ENCODE measurements around the gene VKORC1. TPM values are rescaled to one million over a fixed set of nuclear protein-coding genes. Genes with fewer than 3 reads are reported as not detected.
"Not testable (repeated sequence)": the region's sequence is repeated elsewhere in the genome, so short reads cannot be mapped to it uniquely, and the experiment has no call there.

Gene VKORC1
- total and polyA plus RNA-seq, 2 experiments from 2014 or later = 89.6 to 100 TPM

- not testable (repeated sequence) for H3K79me2 ChIP-seq (replicated peaks; ENCODE audit: insufficient read depth); H3K36me3 Mint-ChIP-seq (ENCODE audit: low read depth); H3K4me3 ChIP-seq; H3K9me3 Mint-ChIP-seq; H3K9me2 ChIP-seq (ENCODE audit: insufficient read depth); H3K36me3 ChIP-seq (ENCODE audit: insufficient read depth); H3K4me3 Mint-ChIP-seq; H2AFZ ChIP-seq; H3K27ac Mint-ChIP-seq; H4K20me1 ChIP-seq (replicated peaks; ENCODE audit: insufficient read depth); DNase-seq (ENCODE audit: low spot score); ATAC-seq
- Histone ChIP-seq H3K4me2 (peak overlapping the region; percentile 74), H3K4me1 (ENCODE audit: insufficient read depth) (peaks cover 20% of the 10 kb centered on the region), H3K27ac (ENCODE audit: low read depth) (peak overlapping the region; percentile 80; the same call in 1 of the 2 replicates), H3F3A (replicated peaks; ENCODE audit: low read depth) (0 out of 2 replicates have a peak, but pooled peaks cover 14% of the 10 kb centered on the region), H3K27me3 (ENCODE audit: insufficient read depth) (peaks cover 21% of the 10 kb centered on the region)
- Mint-ChIP-seq H3K27me3 (ENCODE audit: insufficient read depth, low read depth, poor library complexity) (peaks cover 40% of the 10 kb centered on the region), H3K4me1 (peaks cover 37% of the 10 kb centered on the region)
Measured at GRCh38 chr16:31141071-31141469, 46.5 kb upstream of the VKORC1 start.

DNA sequence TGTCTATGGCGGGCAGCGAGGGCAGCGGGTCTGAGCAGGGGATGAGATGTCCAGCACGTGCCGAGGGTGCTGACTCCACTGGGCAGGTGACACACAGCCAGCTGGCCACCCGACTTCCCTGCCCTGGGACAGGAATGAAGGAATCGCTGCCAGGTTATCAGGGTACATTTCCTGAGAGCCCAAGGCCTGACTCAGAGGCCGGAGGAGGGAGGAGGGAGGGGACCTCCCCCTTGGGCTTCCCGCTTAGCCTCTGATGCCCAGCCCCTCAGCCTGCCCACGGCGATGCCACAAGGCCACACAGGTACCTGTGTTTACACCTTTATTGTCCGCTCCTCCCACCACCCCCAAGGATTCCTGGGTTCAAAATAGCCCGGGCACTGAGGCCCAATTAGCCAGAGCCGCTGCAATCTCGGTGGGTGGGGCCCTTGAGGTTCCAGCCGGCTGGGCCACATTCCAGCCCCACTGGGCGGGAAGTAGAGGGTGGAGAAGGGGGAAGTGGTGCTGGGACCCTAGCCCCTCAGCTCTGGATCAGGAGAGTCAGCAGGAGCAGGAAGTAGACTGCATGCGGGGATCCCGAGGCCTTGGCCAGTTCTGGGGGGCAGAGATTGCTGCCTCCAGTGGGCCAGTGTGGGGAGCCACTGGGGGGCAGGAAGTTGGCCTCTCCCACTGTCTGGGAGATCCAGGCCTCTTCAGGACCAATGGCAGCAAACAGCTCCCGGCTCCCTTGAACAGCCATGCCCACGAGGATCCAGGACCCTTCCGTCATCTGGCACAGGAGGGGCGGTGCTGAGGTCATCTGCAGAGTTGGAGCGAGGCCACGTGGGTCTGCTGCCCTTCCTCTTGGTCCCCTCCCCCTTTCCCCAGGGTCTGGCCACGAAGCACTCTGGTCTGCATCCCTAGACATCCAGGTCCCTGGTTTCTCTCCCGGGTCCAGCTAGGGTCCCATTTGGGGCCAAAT, 44.3 kb upstream of the VKORC1 start:
- peak overlapping the region; percentile 59 for H3K27ac Mint-ChIP-seq
- no peak overlapping the region; the same call in 2 of the 3 replicates for H3K4me3 Mint-ChIP-seq
- H2AFZ ChIP-seq = peak overlapping the region; percentile 85

DNA sequence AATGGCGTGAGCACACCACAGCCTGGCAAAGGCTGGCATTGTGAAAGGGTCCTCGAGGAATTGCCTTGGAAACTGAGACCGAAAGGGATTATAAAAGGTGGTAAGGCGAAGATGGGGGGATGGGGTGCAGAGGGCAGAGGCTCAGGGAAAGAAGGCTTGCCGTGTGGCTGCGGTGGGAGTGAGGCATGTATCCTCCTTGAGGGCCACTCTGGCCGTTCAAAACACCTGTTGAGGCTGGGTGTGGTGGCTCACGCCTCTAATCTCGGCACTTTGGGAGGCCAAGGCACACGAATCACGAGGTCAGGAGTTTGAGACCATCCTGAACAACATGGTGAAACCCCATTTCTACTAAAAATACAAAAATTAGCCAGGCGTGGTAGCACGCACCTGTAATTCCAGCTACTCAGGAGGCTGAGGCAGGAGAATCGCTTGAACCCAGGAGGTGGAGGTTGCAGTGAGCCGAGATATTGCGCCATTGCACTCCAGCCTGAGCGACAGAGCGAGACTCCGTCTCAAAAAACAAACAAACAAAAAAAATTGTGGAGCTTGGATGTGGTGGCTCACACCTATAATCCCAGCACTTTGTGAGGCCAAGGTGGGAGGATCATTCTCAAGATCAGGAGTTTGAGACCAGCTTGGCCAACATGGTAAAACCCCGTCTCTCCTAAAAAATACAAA, 42.4 kb upstream of the VKORC1 start:
- H3K36me3 Mint-ChIP-seq (ENCODE audit: low read depth) = peaks cover 22% of the 10 kb centered on the region
- H2AFZ ChIP-seq; H4K20me1 ChIP-seq (replicated peaks; ENCODE audit: insufficient read depth); H3K4me2 ChIP-seq; DNase-seq (ENCODE audit: low spot score); H3K4me3 Mint-ChIP-seq; H3K27ac Mint-ChIP-seq; H3K9me3 Mint-ChIP-seq; H3K27ac ChIP-seq (ENCODE audit: low read depth); H3K79me2 ChIP-seq (replicated peaks; ENCODE audit: insufficient read depth); H3F3A ChIP-seq (replicated peaks; ENCODE audit: low read depth); H3K4me3 ChIP-seq; H3K36me3 ChIP-seq (ENCODE audit: insufficient read depth); H3K27me3 ChIP-seq (ENCODE audit: insufficient read depth); H3K9me2 ChIP-seq (ENCODE audit: insufficient read depth); ATAC-seq: not testable (repeated sequence)
- peaks cover 65% of the 10 kb centered on the region for H3K4me1 Mint-ChIP-seq
- H3K27me3 Mint-ChIP-seq (ENCODE audit: insufficient read depth, low read depth, poor library complexity) = peaks cover 34% of the 10 kb centered on the region
- H3K4me1 ChIP-seq (ENCODE audit: insufficient read depth) = peaks cover 35% of the 10 kb centered on the region

More for the DNA sequence above, 44.3 kb upstream of the VKORC1 start:
- Histone ChIP-seq H3K79me2 (replicated peaks; ENCODE audit: insufficient read depth) (peaks cover 3% of the 10 kb centered on the region; the same call in 1 of the 2 replicates), H3K4me1 (ENCODE audit: insufficient read depth) (peaks cover 25% of the 10 kb centered on the region), H3K4me3 (peak overlapping the region; percentile 23; the same call in 1 of the 2 replicates), H3K36me3 (ENCODE audit: insufficient read depth) (no peaks in the 10 kb centered on the region), H4K20me1 (replicated peaks; ENCODE audit: insufficient read depth) (no peaks in the 10 kb centered on the region; the same call in 1 of the 2 replicates), H3K9me2 (ENCODE audit: insufficient read depth) (no peaks in the 10 kb centered on the region), H3K4me2 (peak overlapping the region; percentile 66), H3K27me3 (ENCODE audit: insufficient read depth) (peaks cover 14% of the 10 kb centered on the region), H3K27ac (ENCODE audit: low read depth) (peak overlapping the region; percentile 74), H3F3A (replicated peaks; ENCODE audit: low read depth) (0 out of 2 replicates have a peak, but pooled peaks cover 9% of the 10 kb centered on the region)
- Mint-ChIP-seq H3K27me3 (ENCODE audit: insufficient read depth, low read depth, poor library complexity) (peaks cover 33% of the 10 kb centered on the region), H3K4me1 (peaks cover 49% of the 10 kb centered on the region), H3K36me3 (ENCODE audit: low read depth) (peaks cover 3% of the 10 kb centered on the region), H3K9me3 (no peaks in the 10 kb centered on the region; the same call in 2 of the 3 replicates)
- ATAC-seq (peak; percentile 4), DNase-seq (ENCODE audit: low spot score) (peak; percentile 69)
- TF ChIP-seq, protein P1, sequence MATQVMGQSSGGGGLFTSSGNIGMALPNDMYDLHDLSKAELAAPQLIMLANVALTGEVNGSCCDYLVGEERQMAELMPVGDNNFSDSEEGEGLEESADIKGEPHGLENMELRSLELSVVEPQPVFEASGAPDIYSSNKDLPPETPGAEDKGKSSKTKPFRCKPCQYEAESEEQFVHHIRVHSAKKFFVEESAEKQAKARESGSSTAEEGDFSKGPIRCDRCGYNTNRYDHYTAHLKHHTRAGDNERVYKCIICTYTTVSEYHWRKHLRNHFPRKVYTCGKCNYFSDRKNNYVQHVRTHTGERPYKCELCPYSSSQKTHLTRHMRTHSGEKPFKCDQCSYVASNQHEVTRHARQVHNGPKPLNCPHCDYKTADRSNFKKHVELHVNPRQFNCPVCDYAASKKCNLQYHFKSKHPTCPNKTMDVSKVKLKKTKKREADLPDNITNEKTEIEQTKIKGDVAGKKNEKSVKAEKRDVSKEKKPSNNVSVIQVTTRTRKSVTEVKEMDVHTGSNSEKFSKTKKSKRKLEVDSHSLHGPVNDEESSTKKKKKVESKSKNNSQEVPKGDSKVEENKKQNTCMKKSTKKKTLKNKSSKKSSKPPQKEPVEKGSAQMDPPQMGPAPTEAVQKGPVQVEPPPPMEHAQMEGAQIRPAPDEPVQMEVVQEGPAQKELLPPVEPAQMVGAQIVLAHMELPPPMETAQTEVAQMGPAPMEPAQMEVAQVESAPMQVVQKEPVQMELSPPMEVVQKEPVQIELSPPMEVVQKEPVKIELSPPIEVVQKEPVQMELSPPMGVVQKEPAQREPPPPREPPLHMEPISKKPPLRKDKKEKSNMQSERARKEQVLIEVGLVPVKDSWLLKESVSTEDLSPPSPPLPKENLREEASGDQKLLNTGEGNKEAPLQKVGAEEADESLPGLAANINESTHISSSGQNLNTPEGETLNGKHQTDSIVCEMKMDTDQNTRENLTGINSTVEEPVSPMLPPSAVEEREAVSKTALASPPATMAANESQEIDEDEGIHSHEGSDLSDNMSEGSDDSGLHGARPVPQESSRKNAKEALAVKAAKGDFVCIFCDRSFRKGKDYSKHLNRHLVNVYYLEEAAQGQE (IDR thresholded peaks at IDR 0.05; ENCODE audit: unreplicated experiment) = peak; percentile 29
- TF ChIP-seq POLR2AphosphoS5 (IDR thresholded peaks at IDR 0.05; ENCODE audit: low read depth) (no peak), CREB1 (CRISPR knock-in tag; IDR thresholded peaks at IDR 0.05; ENCODE audit: low read depth) (no peak)

All from GM23338 (cell line).